ENCODE data around the gene BTK.

BTK gene

GRCh38 chrX:101395789-101396188 is 9.8 kb upstream of the BTK start:
- H3K4me3 ChIP-seq (replicated peaks; ENCODE audit: low read depth, low read length): no peak overlapping the region
- TF ChIP-seq, protein P1, sequence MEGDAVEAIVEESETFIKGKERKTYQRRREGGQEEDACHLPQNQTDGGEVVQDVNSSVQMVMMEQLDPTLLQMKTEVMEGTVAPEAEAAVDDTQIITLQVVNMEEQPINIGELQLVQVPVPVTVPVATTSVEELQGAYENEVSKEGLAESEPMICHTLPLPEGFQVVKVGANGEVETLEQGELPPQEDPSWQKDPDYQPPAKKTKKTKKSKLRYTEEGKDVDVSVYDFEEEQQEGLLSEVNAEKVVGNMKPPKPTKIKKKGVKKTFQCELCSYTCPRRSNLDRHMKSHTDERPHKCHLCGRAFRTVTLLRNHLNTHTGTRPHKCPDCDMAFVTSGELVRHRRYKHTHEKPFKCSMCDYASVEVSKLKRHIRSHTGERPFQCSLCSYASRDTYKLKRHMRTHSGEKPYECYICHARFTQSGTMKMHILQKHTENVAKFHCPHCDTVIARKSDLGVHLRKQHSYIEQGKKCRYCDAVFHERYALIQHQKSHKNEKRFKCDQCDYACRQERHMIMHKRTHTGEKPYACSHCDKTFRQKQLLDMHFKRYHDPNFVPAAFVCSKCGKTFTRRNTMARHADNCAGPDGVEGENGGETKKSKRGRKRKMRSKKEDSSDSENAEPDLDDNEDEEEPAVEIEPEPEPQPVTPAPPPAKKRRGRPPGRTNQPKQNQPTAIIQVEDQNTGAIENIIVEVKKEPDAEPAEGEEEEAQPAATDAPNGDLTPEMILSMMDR (IDR thresholded peaks at IDR 0.05; ENCODE audit: low read depth, low read length, missing control alignments): no peak
- DNase-seq (ENCODE audit: extremely low read depth, low read depth): no peak

- DNase-seq (ENCODE audit: extremely low read depth, low read depth): no peak
- TF ChIP-seq, protein P1 (IDR thresholded peaks at IDR 0.05; ENCODE audit: low read depth, low read length, missing control alignments): no peak
- no peak overlapping the region; the same call in 1 of the 2 replicates for H3K4me3 ChIP-seq (replicated peaks; ENCODE audit: low read depth, low read length)
Observed at GRCh38 chrX:101394372-101394771, 8.4 kb upstream of the BTK start.

- DNase-seq (ENCODE audit: extremely low read depth, low read depth): no peak
- TF ChIP-seq, protein P1 (IDR thresholded peaks at IDR 0.05; ENCODE audit: low read depth, low read length, missing control alignments): no peak
- H3K4me3 ChIP-seq (replicated peaks; ENCODE audit: low read depth, low read length): peak overlapping the region; percentile 74
Observed at GRCh38 chrX:101393530-101394305, 7.7 kb upstream of the BTK start.

GRCh38 chrX:101391831-101392230 is 5.8 kb upstream of the BTK start:
- no peak for DNase-seq (ENCODE audit: extremely low read depth, low read depth)
- TF ChIP-seq, protein P1 (IDR thresholded peaks at IDR 0.05; ENCODE audit: low read depth, low read length, missing control alignments): no peak
- H3K4me3 ChIP-seq (replicated peaks; ENCODE audit: low read depth, low read length): peak overlapping the region; percentile 74

- DNase-seq (ENCODE audit: extremely low read depth, low read depth): peak; percentile 60
- TF ChIP-seq, protein P1 (IDR thresholded peaks at IDR 0.05; ENCODE audit: low read depth, low read length, missing control alignments): peak; percentile 73
- H3K4me3 ChIP-seq (replicated peaks; ENCODE audit: low read depth, low read length): peak within 1 kb of the TSS; percentile 74
Observed at GRCh38 chrX:101390664-101391525, 4.9 kb upstream of the BTK start, which contains the start of gene RPL36A. TSS of gene RPL36A (plus strand) at chrX:101391011. CDS start at chrX:101391044, 33 bp downstream.

DNA sequence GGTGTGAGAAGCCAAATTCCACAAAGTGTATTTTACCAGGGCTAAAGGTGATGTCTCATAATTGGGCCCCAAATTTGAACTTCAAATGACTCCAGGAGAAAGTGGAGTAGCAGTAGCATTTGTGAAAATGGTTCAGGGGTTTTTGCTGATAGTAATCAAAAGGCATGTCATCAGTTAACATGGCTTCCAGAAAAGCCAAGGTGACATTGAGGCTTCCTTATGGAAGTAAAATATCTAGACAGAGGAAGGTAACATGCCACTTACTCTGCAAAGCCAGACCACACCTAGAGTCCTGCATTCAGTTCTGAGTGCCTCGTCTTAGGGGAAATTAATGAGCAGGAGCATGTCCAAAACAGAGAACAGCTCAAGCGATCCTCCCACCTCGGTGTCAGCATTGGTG is 2.6 kb upstream of the BTK start:
- no peak overlapping the region for H3K4me3 ChIP-seq (replicated peaks; ENCODE audit: low read depth, low read length)
- no peak for DNase-seq (ENCODE audit: extremely low read depth, low read depth)

More for the DNA sequence above, 2.6 kb upstream of the BTK start:
- TF ChIP-seq, protein P1 (IDR thresholded peaks at IDR 0.05; ENCODE audit: low read depth, low read length, missing control alignments): no peak

All from HFF-Myc (cell line).